A172 (cell line): Measurements from ENCODE around the gene DUOXA2. TPM values are rescaled to one million over a fixed set of nuclear protein-coding genes. Genes with fewer than 3 reads are reported as not detected.
A peak's percentile ranks its signal among the peaks of the same experiment; 100 is the strongest.
"Not testable (repeated sequence)": the region's sequence is repeated elsewhere in the genome, so short reads cannot be mapped to it uniquely, and the experiment has no call there.

ENCODE experiments used
- DNase-seq: peaks from one replicate; pipeline ENCODE4 v3.0.0-alpha.2; 2015; ENCODE audit warnings: low spot score
- total RNA-seq: library from RNA; depleted of rRNA; stranded (reverse); fragments of >200 nt; shearing (Covaris generic); gene quantifications from 2 replicates; pipeline ENCODE4 v1.2.3, GENCODE V29; 2014; rRNA removed

The DUOXA2 gene
- total RNA-seq: not detected in 2 replicates

GRCh38 chr15:45114076-45114750 is at the start of gene DUOXA2, which contains the start of gene DUOX2:
Gene DUOXA2, plus strand, starts transcription at chr15:45114326. Its CDS starts 280 bp downstream, at chr15:45114606.
Gene DUOX2, minus strand, starts transcription at chr15:45114172. Its CDS starts 761 bp downstream, at chr15:45113411.
- no peak for DNase-seq

GRCh38 chr15:45064386-45064785 is 49.7 kb upstream of the DUOXA2 start:
- DNase-seq: peak; percentile 56

- not testable (repeated sequence) for DNase-seq
Observed at GRCh38 chr15:45069942-45070360, 44.2 kb upstream of the DUOXA2 start.

- DNase-seq: not testable (repeated sequence)
Observed at GRCh38 chr15:45073602-45074001, 40.5 kb upstream of the DUOXA2 start.

- DNase-seq: not testable (repeated sequence)
Observed at GRCh38 chr15:45075440-45076320, 38.4 kb upstream of the DUOXA2 start.

- DNase-seq: not testable (repeated sequence)
Observed at GRCh38 chr15:45077391-45077790, 36.7 kb upstream of the DUOXA2 start.

GRCh38 chr15:45079201-45079600 is 34.9 kb upstream of the DUOXA2 start:
- DNase-seq: not testable (repeated sequence)

- DNase-seq: not testable (repeated sequence)
Observed at GRCh38 chr15:45079628-45080246, 34.4 kb upstream of the DUOXA2 start.

- not testable (repeated sequence) for DNase-seq
Observed at GRCh38 chr15:45080593-45080992, 33.5 kb upstream of the DUOXA2 start.

- DNase-seq: not testable (repeated sequence)
Observed at GRCh38 chr15:45082412-45082811, 31.7 kb upstream of the DUOXA2 start.

- no peak for DNase-seq
Observed at GRCh38 chr15:45083223-45083622, 30.9 kb upstream of the DUOXA2 start.

- no peak for DNase-seq
Observed at GRCh38 chr15:45084163-45084562, 30.0 kb upstream of the DUOXA2 start.

GRCh38 chr15:45087513-45087912 is 26.6 kb upstream of the DUOXA2 start:
- DNase-seq: no peak

- DNase-seq: peak; percentile 81
Observed at GRCh38 chr15:45088801-45089711, 25.1 kb upstream of the DUOXA2 start.

- DNase-seq: peak; percentile 32
Observed at GRCh38 chr15:45089712-45090373, 24.3 kb upstream of the DUOXA2 start.

GRCh38 chr15:45091161-45091560 is 23.0 kb upstream of the DUOXA2 start:
- DNase-seq: peak; percentile 36

GRCh38 chr15:45091576-45091975 is 22.6 kb upstream of the DUOXA2 start:
- no peak for DNase-seq

- no peak for DNase-seq
Observed at GRCh38 chr15:45093013-45093412, 21.1 kb upstream of the DUOXA2 start.

GRCh38 chr15:45093622-45094357 is 20.3 kb upstream of the DUOXA2 start:
- DNase-seq: no peak

GRCh38 chr15:45094358-45094730 is 19.8 kb upstream of the DUOXA2 start:
- peak; percentile 18 for DNase-seq
